NCI-H82 treated with DMSO at 0.1 percent for 48 hours (cell line): ENCODE data around the gene NAPB.

ENCODE experiments used
- DNase-seq: peaks from one replicate; lab custom pipeline; 2025; ENCODE audit not compliant: unreplicated experiment; lab: John Stamatoyannopoulos, UW

The NAPB gene

DNA sequence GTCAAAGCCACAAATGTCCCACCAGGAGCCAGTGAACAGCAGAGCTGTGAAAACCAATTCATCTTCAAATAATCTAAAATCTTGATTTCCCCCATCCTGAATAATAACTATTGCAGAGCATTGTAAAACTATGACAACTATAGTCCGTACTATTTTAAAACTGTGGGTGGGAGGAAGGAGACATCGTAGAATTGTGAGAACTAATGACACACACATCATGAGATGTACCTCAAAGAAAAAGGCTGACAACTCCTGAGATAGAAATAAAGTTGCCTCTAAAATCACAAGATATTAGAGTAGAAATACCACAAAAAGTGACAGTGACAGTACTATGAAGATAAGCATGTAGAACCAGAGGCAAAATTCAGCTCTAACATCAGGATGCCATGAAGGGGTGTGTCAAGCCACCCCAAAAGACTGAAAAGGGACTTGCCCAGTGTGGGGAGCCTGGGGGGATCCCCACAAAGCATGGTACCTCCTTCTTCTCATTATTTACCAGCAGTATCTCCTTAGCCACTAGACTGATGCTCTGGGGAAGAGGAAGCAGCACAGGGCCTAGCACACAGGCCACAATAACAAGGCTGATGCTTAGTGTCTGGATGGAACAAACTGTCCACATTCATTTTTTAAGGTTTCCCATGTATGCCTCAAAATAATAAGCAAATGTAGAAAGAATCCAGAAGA is 13.4 kb downstream of the NAPB start:
- no peak for DNase-seq

DNA sequence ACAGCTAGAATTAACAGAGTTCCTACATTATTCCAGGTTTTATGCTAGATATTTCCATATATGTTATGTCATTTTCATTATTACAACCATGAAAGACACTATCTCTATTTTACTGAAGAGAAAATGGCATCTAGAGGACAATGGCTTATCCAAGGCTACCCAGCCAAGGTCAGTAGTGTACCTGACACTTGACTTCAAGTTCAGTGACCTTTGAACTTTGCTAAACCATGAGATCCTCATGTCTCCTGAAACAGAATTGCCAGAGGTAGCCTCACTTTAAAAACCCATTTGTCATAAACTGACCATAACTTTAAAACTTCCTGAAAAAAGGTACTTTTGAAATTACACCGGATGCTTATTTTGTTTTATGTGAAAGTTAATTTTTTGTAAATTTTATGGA is 14.4 kb downstream of the NAPB start:
- DNase-seq: no peak

DNA sequence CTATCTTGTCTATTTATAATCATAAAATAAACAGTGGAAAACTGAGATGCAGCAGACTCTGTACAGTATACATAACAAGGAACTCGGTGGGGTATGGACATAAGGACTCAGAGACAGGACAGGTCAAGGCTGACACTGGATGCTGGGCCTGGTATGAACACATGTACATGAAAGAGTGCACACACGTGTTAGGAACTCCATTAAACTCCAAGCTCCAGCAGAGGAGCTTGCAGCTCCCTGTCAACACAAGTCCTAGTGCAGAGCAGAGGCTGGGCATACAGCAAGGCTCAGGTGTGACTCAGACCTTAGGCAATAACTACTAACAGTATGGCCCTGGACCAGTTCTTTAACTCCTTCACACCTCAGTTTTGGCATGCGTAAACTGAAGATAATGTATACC is 17.1 kb downstream of the NAPB start:
- no peak for DNase-seq

DNA sequence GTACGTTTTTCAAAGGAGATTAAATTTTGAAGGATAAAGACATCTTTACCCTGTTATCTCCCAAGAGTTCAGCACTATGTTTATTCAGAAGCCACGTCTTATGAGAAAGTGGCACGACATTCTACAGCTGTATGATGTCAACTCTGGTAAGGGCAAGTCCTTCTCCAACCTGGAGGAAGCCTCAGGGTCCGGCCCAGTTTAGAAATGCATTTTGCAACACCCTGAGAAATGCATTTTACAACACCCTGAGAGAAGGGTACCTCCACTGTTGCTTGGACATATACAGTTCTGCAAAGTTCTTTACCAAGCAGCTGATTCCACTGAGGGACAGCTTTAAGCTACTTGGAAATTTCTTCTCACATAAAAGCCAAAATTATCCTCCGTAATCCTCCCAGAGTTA is 17.5 kb downstream of the NAPB start:
- no peak for DNase-seq

DNA sequence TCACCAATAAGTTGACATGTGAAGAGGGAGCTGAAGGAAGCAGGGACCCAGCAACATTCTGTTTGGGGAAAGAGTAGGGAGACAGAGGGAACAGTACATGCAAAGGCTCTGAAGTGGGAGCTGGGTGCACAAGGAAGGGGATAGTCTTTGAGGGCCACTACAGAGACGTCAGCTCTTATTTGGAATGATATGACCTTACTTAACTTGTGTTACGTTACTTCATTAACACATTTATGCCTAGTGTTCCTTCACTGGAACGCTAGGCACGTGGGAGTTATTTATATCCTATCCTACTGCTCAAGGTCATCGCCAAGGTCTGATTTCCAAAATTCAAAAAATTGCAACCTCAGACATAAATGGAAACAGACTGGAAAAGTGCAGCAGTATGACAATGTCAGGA is 20.2 kb downstream of the NAPB start:
- no peak for DNase-seq

DNA sequence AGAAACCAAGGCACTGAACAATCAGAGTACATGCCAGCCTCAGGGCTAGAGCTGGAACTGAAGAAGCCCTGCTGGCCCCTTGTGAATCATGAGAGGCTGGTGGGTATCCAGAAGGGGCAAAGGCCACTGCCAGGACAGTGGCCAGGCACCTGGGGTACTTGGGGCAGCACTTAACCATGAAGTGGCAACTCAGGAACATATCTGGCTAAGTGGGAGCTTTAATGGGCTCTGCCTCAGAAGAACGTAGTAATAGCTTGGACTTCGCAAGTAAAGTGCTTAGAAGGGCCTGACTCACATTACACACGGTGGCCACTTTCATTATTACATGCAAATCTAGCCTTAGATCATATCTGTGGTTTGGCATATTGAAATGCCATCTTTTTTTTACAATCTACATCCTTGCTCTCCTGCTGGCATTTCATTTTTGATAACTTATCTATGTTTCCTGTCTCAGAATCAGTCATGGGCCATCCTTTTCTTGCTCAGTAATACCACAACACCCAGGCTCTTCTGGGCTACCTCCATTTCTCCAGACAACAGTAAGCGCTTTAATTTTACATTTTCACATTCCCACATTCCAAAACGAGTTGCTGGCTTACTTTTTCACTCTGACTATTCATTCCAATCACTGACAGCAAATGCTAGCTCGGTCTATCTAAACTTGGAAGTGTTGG is 21.6 kb downstream of the NAPB start:
- DNase-seq: no peak

DNA sequence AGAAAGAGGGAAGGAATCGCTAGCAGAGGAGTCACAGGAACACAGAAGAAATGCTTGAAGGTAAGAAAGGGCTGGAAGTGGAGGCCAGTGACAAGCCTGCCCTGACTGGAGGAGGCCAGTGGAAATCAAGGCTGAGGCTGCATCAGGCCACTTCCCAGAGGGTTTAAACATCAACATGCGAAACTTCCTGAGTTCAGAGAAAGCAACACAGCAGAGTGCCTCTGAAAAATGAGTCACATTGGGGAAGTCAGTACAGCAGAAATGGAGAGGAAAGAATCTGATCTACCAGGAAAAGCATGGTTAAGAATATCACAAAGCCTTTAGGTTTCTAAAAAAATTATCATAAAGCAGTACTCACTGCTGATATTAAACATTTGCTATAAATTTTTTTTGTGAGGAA is 23.3 kb downstream of the NAPB start:
- DNase-seq: no peak

DNA sequence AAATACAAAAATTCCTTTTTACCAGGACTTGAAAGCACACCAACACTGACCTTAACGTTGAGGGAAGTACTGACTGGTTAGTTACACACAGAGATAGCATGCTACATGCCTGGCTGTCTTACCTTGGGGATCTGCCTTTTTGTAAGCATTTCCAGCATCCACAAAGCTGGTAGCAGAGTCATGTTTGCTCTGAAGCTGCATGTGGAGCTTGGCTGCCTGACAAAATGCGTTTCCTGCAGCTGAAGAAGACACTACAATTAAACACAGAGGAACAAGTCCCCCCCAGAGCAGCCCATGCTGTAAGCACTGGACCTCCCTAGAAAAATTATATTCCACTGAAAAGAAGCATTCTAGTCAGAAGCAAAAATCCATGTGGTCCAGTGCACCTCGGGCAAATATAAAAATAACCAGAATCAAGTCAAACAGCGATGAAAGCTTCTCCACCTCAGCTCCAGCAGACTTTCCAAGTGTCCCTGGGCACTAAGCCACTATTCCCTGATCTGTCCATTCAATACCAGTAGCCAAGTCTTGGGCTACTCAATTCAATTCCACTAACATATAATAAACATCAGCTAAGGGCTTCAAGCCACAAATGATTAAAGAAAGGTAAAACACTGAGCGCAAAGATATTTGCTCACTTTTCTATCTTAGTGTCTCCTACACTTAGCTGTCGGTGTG is 24.2 kb downstream of the NAPB start:
- DNase-seq: no peak

DNA sequence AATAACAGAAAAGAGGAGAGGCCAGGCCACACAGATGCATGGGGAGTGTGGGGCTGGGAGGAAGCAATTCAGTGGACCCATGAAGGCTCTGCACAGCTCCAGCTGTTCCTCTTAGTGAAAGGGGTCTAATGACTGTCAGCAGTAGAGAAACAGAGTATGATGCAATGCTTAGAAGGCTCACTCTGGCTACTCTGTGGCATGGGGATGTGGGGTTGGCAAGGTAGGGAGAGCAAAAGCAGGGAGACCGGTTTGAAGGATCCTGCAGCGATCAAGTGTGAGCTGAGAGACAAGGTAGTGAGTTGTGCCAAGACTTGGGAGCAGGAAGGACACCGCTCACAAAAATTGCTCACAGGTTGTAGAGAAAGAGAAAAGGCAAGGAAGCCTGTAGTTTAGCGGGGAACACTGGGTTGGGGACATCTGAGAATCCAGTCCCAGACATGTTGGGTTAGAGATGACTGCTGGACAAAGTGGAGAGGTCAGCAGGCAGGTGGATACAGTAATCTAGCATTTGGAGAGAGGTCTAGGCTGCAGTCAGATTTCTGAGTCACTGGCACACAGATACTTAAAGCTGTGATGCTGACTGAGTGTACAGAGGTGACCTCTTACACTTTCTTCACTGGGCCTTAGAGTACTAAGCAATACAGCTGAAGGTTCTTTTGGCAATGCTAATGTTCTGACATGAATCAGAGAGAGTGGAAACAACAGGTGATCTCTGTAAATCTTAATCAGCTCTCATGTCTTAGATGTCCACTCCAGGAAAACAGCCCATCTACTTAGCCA is 27.1 kb downstream of the NAPB start:
- DNase-seq: no peak

DNA sequence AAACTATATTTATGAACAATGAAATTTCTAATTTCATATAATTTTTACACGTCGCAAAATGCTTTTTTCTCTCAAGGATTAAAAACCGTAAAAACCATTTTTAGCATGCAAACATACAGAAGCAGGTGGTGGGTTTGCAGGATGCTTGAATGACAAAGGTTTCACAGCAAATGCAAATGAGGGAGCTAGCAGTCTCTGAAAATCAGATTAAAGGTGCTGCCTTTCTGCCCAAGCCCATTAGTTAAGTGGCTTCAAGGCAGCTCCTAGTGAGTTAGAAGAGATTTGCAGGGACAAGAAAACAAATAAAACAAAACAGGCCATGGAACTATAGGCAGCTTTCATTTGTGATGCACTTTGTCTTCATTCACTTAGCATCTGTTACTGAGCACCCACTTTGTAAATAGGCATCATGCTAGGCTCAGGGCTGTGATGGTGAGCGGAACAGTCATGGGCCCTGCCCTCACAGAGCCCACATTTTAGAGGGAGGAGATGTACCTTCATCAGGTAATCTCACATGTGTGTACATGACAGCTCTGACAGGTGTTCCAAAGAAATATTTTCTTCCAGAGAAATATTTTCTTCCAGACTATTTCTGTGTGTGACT is 29.5 kb downstream of the NAPB start:
- no peak for DNase-seq

DNA sequence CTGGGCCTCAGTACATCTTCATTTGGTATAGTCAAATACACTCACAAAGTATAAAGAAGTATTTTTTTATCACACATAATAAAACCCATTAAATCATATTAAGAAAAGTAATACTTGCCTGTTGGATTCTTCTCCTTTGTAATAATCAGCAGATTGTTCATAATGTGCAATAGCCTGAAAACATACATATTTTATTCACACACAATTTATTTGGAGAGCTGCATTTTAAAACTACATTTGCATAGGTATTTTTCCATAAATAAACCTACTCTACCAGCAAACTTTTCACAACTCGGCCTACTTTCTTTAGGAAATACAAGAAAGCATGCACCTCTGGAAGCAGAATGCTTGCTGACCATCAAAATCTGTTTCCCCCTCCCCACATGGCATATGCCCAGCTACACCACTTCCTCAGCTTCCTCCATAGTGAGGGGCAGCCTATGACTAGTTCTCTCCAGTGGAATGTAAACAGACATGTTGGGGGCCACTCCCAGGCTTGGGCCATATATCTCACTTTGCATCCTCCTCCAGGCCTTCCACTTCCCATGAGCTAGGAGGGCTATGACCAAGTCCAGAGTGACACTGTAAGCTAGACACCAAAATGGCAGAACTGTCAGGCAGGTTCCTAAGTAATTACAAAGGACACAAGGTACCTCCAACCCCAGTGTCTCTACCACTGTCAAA is 31.1 kb downstream of the NAPB start:
- DNase-seq: no peak

DNA sequence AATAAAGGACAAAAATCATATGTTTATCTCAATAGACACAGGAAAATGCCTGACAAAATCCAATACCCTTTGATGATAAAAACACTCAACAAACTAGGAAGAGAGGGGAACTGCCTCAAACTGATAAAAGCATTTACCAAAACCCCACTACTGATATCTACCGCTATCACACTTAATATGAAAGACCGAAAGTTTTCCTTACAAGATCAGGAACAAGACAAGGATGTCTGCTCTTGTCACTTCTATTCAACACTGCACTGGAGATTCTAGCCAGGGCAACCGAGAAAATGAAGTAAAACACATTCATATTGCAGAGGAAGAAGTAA is 34.2 kb downstream of the NAPB start:
- DNase-seq: no peak

DNA sequence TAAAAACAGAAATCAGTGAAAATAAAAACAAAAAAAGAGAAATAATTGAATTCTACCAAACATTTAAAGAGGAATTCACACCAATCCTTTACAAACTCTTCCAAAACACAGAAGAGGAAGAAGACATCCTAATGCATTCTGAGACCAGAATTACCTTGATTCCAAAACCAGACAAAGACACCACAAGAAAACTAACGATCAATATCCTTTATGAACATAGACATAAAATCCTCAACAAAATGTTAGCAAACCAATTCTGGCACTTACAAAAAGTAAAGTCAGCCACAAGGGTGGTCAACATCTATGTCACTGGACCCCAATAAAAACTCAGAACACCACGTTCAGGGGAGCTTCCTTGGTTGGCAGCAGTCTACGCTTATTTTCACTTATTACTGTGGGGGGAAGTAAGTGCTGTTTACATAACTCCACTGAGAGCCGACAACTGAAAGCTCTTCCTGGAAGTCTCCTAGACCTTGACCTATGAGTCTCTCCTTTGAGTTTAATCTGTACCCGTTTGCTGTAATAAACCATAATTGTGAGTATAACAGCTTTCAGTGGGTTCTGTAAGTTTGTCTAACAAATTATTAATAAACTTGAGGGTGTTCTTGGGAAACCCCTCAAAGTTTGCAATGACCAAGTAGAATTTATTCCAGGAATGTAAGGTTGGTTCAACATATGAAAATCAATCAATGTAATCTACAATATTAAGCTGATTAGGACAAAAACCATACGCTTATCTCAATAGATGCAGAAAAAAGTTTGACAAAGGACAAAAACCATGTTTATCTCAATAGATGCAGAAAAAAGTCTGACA is 34.8 kb downstream of the NAPB start:
- no peak for DNase-seq

DNA sequence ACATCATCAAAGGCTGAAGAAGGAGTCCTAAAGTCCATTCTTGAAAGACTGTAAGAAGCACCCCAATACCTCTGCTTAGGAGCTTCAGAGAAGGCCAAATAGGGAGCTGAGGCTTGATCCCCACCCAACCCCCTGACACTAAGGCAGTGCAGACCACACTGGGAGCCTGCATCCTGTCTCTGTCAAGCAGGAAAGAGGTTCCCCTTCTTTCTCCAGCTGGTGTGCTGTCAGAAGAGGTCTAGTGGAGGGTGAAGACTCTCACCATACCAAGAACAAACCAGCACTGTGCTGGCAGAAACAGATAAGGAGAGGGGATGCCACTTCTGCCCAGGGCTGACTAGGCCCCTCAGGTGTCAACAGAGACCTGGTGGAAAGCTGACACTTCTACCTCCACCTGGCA is 39.4 kb downstream of the NAPB start:
- no peak for DNase-seq

DNA sequence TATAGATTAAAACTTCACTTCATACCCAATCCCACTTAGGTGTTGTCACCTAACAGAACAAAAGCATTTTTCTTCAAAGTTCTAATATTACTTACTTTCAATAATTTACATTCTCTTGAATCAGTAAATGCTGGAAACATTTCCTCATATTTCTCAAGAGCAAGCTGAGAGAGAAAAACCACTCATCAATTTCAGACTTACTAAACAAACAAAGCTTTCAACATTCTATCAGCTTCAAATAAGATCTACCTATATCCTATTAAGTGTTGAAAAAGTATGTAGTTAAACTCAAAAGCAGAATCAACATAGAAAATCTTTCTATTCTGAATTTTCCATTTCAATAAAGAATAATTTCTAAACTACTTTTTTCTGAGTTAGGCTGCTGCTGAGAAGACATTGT is 41.5 kb downstream of the NAPB start:
- DNase-seq: no peak

DNA sequence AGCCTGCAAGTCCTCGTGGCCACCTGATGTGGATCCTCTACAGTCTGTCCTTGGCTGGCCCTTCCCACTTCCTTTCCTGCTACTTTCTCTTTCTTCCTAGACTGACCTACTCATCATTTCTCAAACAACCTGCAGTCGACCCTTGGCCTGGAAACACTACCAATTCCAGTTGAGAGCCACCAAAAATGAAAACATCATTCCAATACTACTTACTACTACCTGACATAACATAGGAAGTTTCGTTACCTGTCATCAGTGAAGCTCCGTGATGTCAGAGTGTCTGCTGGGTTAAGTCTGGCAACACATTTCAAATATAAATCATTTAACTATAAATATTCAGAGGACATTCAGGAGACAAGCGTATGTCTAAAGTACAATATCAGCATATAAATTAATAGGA is 45.5 kb downstream of the NAPB start:
- DNase-seq: no peak

DNA sequence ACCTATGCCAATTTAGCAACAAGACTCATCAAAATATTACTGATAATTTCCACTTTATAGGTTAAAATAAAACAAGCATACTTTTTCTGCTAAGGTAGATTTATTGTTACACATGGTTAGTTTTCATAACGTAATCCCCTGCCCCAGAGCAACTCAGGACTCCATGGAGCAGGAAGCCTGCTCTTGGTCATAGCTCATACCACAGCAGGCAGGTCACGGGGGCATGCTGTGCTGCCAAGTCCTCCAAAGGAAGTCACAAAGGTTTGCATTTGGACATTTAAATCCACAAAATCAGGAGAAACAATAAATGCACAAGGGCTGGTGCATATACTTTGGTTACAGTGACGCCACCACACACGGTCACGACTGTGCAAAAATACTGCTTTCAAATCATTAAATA is 46.8 kb downstream of the NAPB start:
- DNase-seq: no peak

DNA sequence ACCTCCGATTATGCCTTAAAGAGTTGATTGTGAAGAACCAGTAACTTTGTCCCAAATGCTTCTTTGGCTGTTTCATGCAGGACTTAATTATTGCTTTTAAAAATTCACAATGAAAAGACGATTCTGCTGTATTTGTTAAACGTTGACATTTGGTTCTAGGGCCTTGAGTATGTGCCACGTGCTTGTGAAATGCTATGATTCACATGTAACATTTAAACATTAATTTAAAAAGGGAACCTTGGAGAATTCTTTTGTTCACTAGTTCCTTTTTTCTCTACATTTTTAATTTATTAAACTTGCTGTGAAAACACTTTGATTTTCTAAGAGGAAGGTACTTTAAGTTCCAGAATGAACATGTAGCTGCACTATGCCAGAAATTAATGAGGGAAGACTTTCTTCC is 49.8 kb downstream of the NAPB start:
- no peak for DNase-seq

DNA sequence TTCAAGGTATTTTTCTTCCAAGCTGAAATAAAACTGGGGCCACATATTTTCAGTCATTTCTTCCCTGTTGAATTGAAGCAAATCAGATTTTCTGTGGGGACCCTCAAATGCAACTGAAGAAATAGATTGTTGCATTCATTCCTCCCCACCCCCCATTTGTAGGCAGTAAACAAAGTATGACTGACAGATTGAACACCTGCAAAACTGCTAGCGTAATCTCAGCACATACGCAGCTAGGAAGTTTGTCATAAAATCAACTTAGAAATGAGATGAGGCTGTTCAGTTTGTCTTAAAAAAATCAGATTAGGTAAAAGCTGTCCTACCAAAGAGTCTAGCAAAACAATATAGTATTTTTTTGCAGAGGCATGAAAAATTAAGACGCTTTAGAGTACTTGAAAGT is 50.4 kb downstream of the NAPB start:
- DNase-seq: no peak

DNA sequence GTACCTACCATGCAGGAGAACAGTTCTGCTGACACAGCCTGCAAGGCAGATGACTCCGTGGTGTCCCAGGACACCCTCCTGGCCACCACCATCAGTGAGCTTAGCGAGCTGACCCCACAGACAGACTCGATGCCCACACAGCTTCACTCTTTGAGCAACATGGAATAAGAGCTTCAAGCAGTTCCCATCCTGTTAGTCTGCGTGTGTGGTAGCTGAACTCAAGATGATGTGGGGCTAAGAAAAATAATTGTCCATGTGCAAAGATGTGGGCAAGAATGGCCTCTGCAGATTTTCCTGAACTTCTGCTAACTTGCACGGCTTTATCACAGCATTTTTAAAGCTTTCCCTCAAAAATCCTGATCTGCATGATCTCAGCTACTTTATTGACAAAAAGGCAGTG is 51.0 kb downstream of the NAPB start:
- no peak for DNase-seq
